Skin epidermis (tissue), 12 donors: Measurements from ENCODE around the gene OR52W1.

ENCODE experiments used
- H3K27ac ChIP-seq, 21 experiments: fragments of 200-600 bp; sonication (generic) in 11 of 21; one replicate each; pipeline ENCODE4 v1.5.0; 2020; ENCODE audit warnings: mild to moderate bottlenecking in 3 of 21, inconsistent platforms in 2 of 21, moderate library complexity in 2 of 21
- H3K4me3 ChIP-seq, 7 experiments: fragments of 200-600 bp; sonication (generic) in 2 of 7; one replicate each; pipeline ENCODE4 v1.5.0; 2020; ENCODE audit warnings: inconsistent platforms in 2 of 7, mild to moderate bottlenecking in 2 of 7, moderate library complexity in 1 of 7

The OR52W1 gene

GRCh38 chr11:6210274-6210955 is 11.4 kb downstream of the OR52W1 start:
- Histone ChIP-seq H3K4me3 (no peak overlapping the region), H3K27ac (no peak overlapping the region)

- Histone ChIP-seq H3K27ac (no peak overlapping the region), H3K4me3 (no peak overlapping the region)
Observed at GRCh38 chr11:6214530-6214929, 15.5 kb downstream of the OR52W1 start.

DNA sequence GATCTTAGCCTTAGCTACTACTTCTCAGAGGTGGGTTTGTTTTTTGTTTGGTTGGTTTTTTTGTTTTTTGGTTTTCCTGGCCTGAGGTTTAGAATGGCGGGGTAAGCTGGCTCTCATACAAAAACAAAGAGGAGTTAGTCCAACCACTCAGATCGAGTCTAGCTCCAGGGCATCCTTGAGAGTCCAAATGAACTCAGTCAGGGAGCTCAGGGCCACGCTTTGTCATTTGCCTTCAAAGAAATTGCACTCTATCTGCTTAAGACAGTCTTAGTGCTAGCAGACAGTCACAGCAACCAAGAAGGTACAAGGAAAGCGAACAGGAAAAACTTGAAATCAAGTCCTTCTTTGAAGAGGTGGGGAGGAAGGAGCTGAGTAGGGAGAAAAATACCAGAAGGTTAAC is 17.5 kb downstream of the OR52W1 start:
- Histone ChIP-seq H3K27ac (no peak overlapping the region), H3K4me3 (no peak overlapping the region)

- H3K27ac ChIP-seq: no peak overlapping the region
- no peak overlapping the region for H3K4me3 ChIP-seq
Observed at GRCh38 chr11:6217722-6218121, 18.7 kb downstream of the OR52W1 start.

GRCh38 chr11:6219359-6219758 is 20.3 kb downstream of the OR52W1 start:
- Histone ChIP-seq H3K27ac (peak overlapping the region in 14 of 21 experiments; percentile 9 to 81 (median 40)), H3K4me3 (no peak overlapping the region)

GRCh38 chr11:6223854-6224253 is 24.8 kb downstream of the OR52W1 start:
- H3K27ac ChIP-seq: no peak overlapping the region
- H3K4me3 ChIP-seq: no peak overlapping the region

- no peak overlapping the region for H3K4me3 ChIP-seq
- H3K27ac ChIP-seq: no peak overlapping the region
Observed at GRCh38 chr11:6224421-6224820, 25.4 kb downstream of the OR52W1 start.

GRCh38 chr11:6225024-6225423 is 26.0 kb downstream of the OR52W1 start:
- H3K4me3 ChIP-seq: no peak overlapping the region
- H3K27ac ChIP-seq: peak overlapping the region in 2 of 21 experiments; percentile 4 to 10

GRCh38 chr11:6225896-6226295 is 26.9 kb downstream of the OR52W1 start:
- Histone ChIP-seq H3K27ac (peak overlapping the region in 1 of 21 experiments; percentile 0), H3K4me3 (no peak overlapping the region)

DNA sequence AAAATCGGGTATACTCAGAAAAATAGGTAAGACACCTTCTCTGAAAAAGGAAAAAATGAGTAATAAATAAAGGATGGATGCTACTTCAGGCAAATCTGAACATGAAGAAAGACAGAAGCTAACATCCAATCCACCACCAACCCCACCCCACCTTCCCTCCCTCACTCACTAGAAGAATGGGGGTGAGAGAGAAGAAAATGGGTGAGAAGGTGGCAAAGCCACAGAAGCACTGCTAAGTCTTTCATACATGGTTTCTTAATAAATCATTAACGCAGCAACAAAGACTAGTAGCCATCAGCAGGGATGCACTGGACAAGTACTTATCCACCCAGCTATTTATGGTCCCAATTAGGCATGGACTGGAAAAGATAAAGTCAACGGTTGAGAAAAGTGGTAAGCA is 29.5 kb downstream of the OR52W1 start:
- H3K27ac ChIP-seq: no peak overlapping the region
- no peak overlapping the region for H3K4me3 ChIP-seq

GRCh38 chr11:6229911-6230310 is 30.9 kb downstream of the OR52W1 start:
- H3K4me3 ChIP-seq: no peak overlapping the region
- no peak overlapping the region for H3K27ac ChIP-seq

- no peak overlapping the region for H3K27ac ChIP-seq
- no peak overlapping the region for H3K4me3 ChIP-seq
Observed at GRCh38 chr11:6232899-6233298, 33.9 kb downstream of the OR52W1 start.

DNA sequence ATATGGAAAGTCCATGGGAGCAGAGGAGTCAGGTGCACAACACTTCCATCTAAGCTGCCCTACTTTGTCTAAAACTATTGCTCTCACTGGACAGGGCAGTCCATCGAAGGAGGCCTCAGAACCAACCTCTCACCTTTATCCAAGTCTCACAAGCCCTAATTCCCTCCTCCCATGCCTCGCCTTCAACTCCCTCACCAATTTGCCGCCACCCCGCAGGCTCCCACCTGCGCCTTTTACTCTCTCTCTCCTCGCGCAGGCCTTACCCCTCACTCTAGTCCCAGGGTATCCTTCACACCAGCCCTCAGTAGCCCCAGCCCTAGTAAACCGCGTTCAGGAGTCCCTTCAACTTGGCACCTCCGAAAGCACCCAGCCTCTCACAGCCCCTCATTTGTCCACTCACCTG is 35.0 kb downstream of the OR52W1 start:
- peak overlapping the region; percentile 11 to 91 (median 82) for H3K27ac ChIP-seq
- H3K4me3 ChIP-seq: peak overlapping the region; percentile 64 to 95 (median 76)

- Histone ChIP-seq H3K4me3 (peak within 1 kb of the TSS; percentile 64 to 95 (median 76)), H3K27ac (peak within 1 kb of the TSS; percentile 52 to 91 (median 87))
Observed at GRCh38 chr11:6234387-6235107, 35.5 kb downstream of the OR52W1 start, which contains the start of gene FHIP1B. Gene FHIP1B, minus strand, starts transcription at chr11:6234636. Its CDS starts 10,120 bp downstream, at chr11:6224516.

GRCh38 chr11:6237266-6237665 is 38.2 kb downstream of the OR52W1 start:
- no peak overlapping the region for H3K4me3 ChIP-seq
- no peak overlapping the region for H3K27ac ChIP-seq

DNA sequence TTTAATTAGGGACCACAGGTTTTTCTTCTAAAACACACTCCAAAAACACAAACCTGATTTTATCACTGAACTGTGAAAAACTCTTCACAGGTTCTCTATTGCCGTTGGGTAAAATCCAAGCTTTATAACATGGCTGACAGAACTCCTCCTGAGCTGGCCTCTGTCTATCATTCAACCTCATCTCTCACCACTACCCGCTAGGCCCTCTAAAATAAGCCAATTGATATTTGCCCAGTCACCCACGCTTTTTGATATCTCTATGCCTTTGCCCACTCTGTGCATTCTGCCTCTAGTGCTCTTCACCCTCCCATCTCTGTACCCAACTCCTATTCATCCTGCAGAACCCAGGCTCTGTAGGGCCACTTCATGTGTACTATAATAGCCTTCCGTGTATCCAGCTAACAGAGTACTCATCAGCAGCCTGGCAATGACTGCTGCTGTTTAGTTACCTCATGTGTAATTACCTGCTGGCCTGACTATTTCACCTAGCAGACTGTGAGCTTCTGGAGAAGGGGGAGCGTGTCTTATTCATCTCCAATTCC is 38.8 kb downstream of the OR52W1 start:
- no peak overlapping the region for H3K4me3 ChIP-seq
- H3K27ac ChIP-seq: no peak overlapping the region

GRCh38 chr11:6238902-6239301 is 39.9 kb downstream of the OR52W1 start, which contains the start of gene CNGA4:
Gene CNGA4, plus strand, starts transcription at chr11:6239089. Its CDS starts 118 bp downstream, at chr11:6239207.
- Histone ChIP-seq H3K27ac (no peak within 1 kb of the TSS), H3K4me3 (no peak within 1 kb of the TSS)

GRCh38 chr11:6240139-6240538 is 41.1 kb downstream of the OR52W1 start:
- no peak overlapping the region for H3K4me3 ChIP-seq
- no peak overlapping the region for H3K27ac ChIP-seq

GRCh38 chr11:6240781-6241180 is 41.8 kb downstream of the OR52W1 start:
- H3K4me3 ChIP-seq: no peak overlapping the region

GRCh38 chr11:6241316-6241715 is 42.3 kb downstream of the OR52W1 start:
- no peak overlapping the region for H3K27ac ChIP-seq
- no peak overlapping the region for H3K4me3 ChIP-seq

More at GRCh38 chr11:6240781-6241180, 41.8 kb downstream of the OR52W1 start:
- no peak overlapping the region for H3K27ac ChIP-seq

DNA sequence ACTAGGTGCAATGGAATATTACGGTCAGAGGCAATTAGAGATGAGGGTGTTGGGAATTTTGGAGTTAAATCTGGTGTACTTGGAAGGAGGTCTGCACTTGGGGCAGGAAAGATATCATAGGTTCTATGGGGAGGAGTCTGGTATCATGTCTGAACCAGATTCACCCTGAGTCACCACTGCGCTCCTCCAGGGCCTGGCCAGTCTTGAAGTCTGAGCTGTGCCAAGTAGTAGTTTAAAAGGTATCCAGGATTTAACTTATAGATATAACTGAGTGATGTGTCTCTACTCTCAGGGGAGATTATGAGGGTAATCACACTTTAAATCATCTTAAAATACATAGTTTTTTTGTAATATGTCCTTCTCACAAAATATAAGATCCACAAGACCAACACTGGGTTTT is 46.5 kb downstream of the OR52W1 start:
- H3K4me3 ChIP-seq: no peak overlapping the region
- H3K27ac ChIP-seq: peak overlapping the region in 4 of 21 experiments; percentile 19 to 41 (median 33)
